K562 (cell line): ENCODE measurements around the gene TNPO2. TPM values are rescaled to one million over a fixed set of nuclear protein-coding genes. Genes with fewer than 3 reads are reported as not detected.

ENCODE experiments used
- CCAR2 ChIP-seq: fragments of 200-400 bp; formaldehyde crosslinking; IDR thresholded peaks from 2 replicates; pipeline ENCODE4 v1.6.1; 2017; ENCODE audit warnings: mild to moderate bottlenecking, low read depth, low read length
- COPS2 ChIP-seq: fragments of 450-650 bp; conservative IDR thresholded peaks from 2 replicates; pipeline ENCODE4 v1.6.1; 2016; ENCODE audit warnings: mild to moderate bottlenecking, moderate library complexity
- ETV6 ChIP-seq, 3 experiments: fragments of 150-350 bp in 1 of 3; sonication (generic) in 1 of 3; formaldehyde crosslinking in 1 of 3; IDR thresholded peaks; 2 replicates each; pipeline versions ENCODE4 v1.6.1 to v1.8.0; 2014 to 2022; ENCODE audit warnings: borderline replicate concordance in 2 of 3, low read depth in 2 of 3, antibody characterized with exemption in 1 of 3, low read length in 1 of 3, mild to moderate bottlenecking in 1 of 3, missing genetic modification reagents in 1 of 3
- FOXP4 ChIP-seq: sonication (generic); formaldehyde crosslinking; IDR thresholded peaks from 2 replicates; pipeline ENCODE4 v1.8.0; 2022; ENCODE audit warnings: mild to moderate bottlenecking, missing genetic modification reagents, borderline replicate concordance
- KDM1A ChIP-seq, 2 experiments: fragments of 450-650 bp; IDR thresholded peaks; 2 replicates each; pipeline ENCODE4 v1.6.1; 2016; ENCODE audit warnings: mild to moderate bottlenecking in 2 of 2
- NCOA2 ChIP-seq, 2 experiments: fragments of 450-650 bp; IDR thresholded peaks; 2 replicates each; pipeline ENCODE4 v1.6.1; 2018; ENCODE audit warnings: mild to moderate bottlenecking in 2 of 2, moderate library complexity in 1 of 2; ENCODE audit not compliant: partially characterized antibody in 2 of 2
- SIRT6 ChIP-seq: IDR thresholded peaks from one replicate; pipeline ENCODE4 v1.6.1; 2012; ENCODE audit warnings: low read depth, mild to moderate bottlenecking, control low read depth, inconsistent platforms, low read length, moderate library complexity
- ZNF224 ChIP-seq: sonication (generic); formaldehyde crosslinking; IDR thresholded peaks from 2 replicates; pipeline ENCODE4 v1.8.0; 2022; ENCODE audit warnings: mild to moderate bottlenecking, missing genetic modification reagents
- ZNF41 ChIP-seq: fragments of 250-450 bp; sonication (Bioruptor Pico); conservative IDR thresholded peaks from 2 replicates; pipeline ENCODE4 v1.4.0; 2020; ENCODE audit warnings: mild to moderate bottlenecking
- ZNF77 ChIP-seq: fragments of 250-450 bp; sonication (Bioruptor Pico); IDR thresholded peaks from 2 replicates; pipeline ENCODE4 v1.5.0; 2020
- polyA plus RNA-seq, 8 experiments: library from polyadenylated mRNA; depleted of rRNA in 4 of 8; stranded (reverse) in 5 of 8; unstranded in 3 of 8; fragments of >200 nt; fragmentation: Nextera tagmentation in 2 of 8; fragmentation: Illumina TruSeq in 1 of 8; extraction: Ambion mirVana in 2 of 8; extraction: Trizol in 1 of 8; gene quantifications; 2 replicates each; pipeline versions ENCODE4 v1.2.1 to v1.2.3, GENCODE V29; 2011 to 2014; ENCODE audit warnings: inconsistent platforms in 1 of 8, missing spikeins in 1 of 8
- total RNA-seq, 7 experiments: library from RNA; depleted of rRNA in 6 of 7; stranded (reverse); fragments of >200 nt in 6 of 7; fragmentation: Illumina TruSeq in 2 of 7; extraction: Trizol in 2 of 7; gene quantifications; 2 replicates each; pipeline versions ENCODE4 v1.2.1 to v1.2.3, GENCODE V29; 2011 to 2021; ENCODE audit warnings: low replicate concordance in 1 of 7
- TF ChIP-seq, protein P1 (sequence below): IDR thresholded peaks from 3 replicates; pipeline ENCODE4 v1.6.1; 2011; ENCODE audit warnings: borderline replicate concordance, mild to moderate bottlenecking; ENCODE audit not compliant: insufficient read length, insufficient read depth
- TF ChIP-seq, protein P2 (sequence below), 2 experiments: fragments of 450-650 bp; formaldehyde crosslinking in 1 of 2; IDR thresholded peaks; 2 replicates each; pipeline versions ENCODE4 v1.4.0 to v1.6.1; 2014 to 2020; ENCODE audit warnings: mild to moderate bottlenecking in 2 of 2, borderline replicate concordance in 1 of 2, low read depth in 1 of 2

TNPO2 gene
- total and polyA plus RNA-seq, 9 of the 15 experiments (the other 6 are each of a cell fraction or from before 2014, with no cell fraction given), result 6.0 to 126 (median 53.8) TPM

- no peak for TF ChIP-seq SIRT6
- TF ChIP-seq, protein P1, sequence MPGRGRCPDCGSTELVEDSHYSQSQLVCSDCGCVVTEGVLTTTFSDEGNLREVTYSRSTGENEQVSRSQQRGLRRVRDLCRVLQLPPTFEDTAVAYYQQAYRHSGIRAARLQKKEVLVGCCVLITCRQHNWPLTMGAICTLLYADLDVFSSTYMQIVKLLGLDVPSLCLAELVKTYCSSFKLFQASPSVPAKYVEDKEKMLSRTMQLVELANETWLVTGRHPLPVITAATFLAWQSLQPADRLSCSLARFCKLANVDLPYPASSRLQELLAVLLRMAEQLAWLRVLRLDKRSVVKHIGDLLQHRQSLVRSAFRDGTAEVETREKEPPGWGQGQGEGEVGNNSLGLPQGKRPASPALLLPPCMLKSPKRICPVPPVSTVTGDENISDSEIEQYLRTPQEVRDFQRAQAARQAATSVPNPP, result no peak
- no peak for TF ChIP-seq NCOA2 (IDR thresholded peaks at IDR 0.05; ENCODE audit: partially characterized antibody in 2 of 2)
- no peak for TF ChIP-seq ZNF41
- no peak for TF ChIP-seq ZNF77 (CRISPR knock-in tag)
- TF ChIP-seq FOXP4 (CRISPR knock-in tag), result 0 out of 2 replicates have a peak, but pooled peaks have one; percentile 47
- no peak for TF ChIP-seq COPS2
- TF ChIP-seq, protein P2, sequence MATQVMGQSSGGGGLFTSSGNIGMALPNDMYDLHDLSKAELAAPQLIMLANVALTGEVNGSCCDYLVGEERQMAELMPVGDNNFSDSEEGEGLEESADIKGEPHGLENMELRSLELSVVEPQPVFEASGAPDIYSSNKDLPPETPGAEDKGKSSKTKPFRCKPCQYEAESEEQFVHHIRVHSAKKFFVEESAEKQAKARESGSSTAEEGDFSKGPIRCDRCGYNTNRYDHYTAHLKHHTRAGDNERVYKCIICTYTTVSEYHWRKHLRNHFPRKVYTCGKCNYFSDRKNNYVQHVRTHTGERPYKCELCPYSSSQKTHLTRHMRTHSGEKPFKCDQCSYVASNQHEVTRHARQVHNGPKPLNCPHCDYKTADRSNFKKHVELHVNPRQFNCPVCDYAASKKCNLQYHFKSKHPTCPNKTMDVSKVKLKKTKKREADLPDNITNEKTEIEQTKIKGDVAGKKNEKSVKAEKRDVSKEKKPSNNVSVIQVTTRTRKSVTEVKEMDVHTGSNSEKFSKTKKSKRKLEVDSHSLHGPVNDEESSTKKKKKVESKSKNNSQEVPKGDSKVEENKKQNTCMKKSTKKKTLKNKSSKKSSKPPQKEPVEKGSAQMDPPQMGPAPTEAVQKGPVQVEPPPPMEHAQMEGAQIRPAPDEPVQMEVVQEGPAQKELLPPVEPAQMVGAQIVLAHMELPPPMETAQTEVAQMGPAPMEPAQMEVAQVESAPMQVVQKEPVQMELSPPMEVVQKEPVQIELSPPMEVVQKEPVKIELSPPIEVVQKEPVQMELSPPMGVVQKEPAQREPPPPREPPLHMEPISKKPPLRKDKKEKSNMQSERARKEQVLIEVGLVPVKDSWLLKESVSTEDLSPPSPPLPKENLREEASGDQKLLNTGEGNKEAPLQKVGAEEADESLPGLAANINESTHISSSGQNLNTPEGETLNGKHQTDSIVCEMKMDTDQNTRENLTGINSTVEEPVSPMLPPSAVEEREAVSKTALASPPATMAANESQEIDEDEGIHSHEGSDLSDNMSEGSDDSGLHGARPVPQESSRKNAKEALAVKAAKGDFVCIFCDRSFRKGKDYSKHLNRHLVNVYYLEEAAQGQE (IDR thresholded peaks at IDR 0.05; ENCODE audit: borderline replicate concordance), result peak; percentile 94
- TF ChIP-seq, protein P2 (CRISPR knock-in tag; IDR thresholded peaks at IDR 0.05; ENCODE audit: low read depth), result no peak
- no peak for TF ChIP-seq ZNF224 (CRISPR knock-in tag)
- no peak for TF ChIP-seq CCAR2
- no peak for TF ChIP-seq ETV6 (IDR thresholded peaks at IDR 0.05; ENCODE audit: borderline replicate concordance in 1 of 2, low read depth in 2 of 2, low read length in 1 of 2)
- TF ChIP-seq ETV6 (CRISPR knock-in tag; IDR thresholded peaks at IDR 0.05; ENCODE audit: borderline replicate concordance), result no peak
- peak in 1 of 2 experiments; percentile 37; a peak in 1 of 4 replicates for TF ChIP-seq KDM1A (IDR thresholded peaks at IDR 0.05)
These were observed 959 bp downstream of the TNPO2 start (continued) for GRCh38 chr19:12722566-12723380.
